AG10803 (cell line): Measurements from ENCODE around the gene RNF208.

Experiments used
- DNase-seq: peaks from one replicate; pipeline ENCODE4 v3.0.0; 2010; ENCODE audit warnings: low read depth
- H3K4me3 ChIP-seq: 2 replicates; pipeline ENCODE4 v1.5.1; 2011; ENCODE audit warnings: mild to moderate bottlenecking, low read length, control low read depth
- CTCF ChIP-seq: conservative IDR thresholded peaks from 2 replicates; pipeline ENCODE4 v1.5.1; 2011; ENCODE audit warnings: mild to moderate bottlenecking, low read length, control low read depth, inconsistent platforms

Gene RNF208

GRCh38 chr9:137205126-137206069 lies 16.6 kb downstream of the RNF208 start, which contains the start of the genes NDOR1 and TMEM203:
NDOR1 (plus strand) TSS chr9:137205700; CDS start chr9:137205778, 78 bp downstream.
TMEM203 (minus strand) TSS chr9:137205648; CDS start chr9:137205414, 234 bp downstream.
- TF ChIP-seq CTCF, result no peak
- H3K4me3 ChIP-seq, result peak within 1 kb of the TSS; percentile 94
- peak; percentile 69 for DNase-seq

- DNase-seq, result no peak
- H3K4me3 ChIP-seq, result peak overlapping the region; percentile 94
- no peak for TF ChIP-seq CTCF
Observed at GRCh38 chr9:137204731-137205125, 17.3 kb downstream of the RNF208 start.

- no peak for TF ChIP-seq CTCF
- no peak overlapping the region for H3K4me3 ChIP-seq
- peak; percentile 28 for DNase-seq
Observed at GRCh38 chr9:137202966-137203365, 19.1 kb downstream of the RNF208 start.

- no peak for TF ChIP-seq CTCF
- no peak for DNase-seq
- peak overlapping the region; percentile 76 for H3K4me3 ChIP-seq
Observed at GRCh38 chr9:137201205-137201868, 20.7 kb downstream of the RNF208 start.

- DNase-seq, result peak; percentile 98
- peak within 1 kb of the TSS; percentile 76 for H3K4me3 ChIP-seq
- TF ChIP-seq CTCF, result no peak
Observed at GRCh38 chr9:137200311-137201204, 21.5 kb downstream of the RNF208 start, which contains the start of gene TPRN. TPRN (minus strand) TSS chr9:137200741; CDS start chr9:137200711, 30 bp downstream.

GRCh38 chr9:137199411-137200121 lies 22.5 kb downstream of the RNF208 start:
- H3K4me3 ChIP-seq, result peak overlapping the region; percentile 52
- DNase-seq, result no peak
- no peak for TF ChIP-seq CTCF
